HG02642 (cell line): Measurements from ENCODE around the gene ARHGEF28.

Experiments used
- ATAC-seq: cut with Tn5 transposase; IDR thresholded peaks from one replicate; pipeline ENCODE4 v1.9.1; 2021; ENCODE audit warnings: mild to moderate bottlenecking; ENCODE audit not compliant: unreplicated experiment, poor library complexity

ARHGEF28 gene

GRCh38 chr5:73913971-73914370 lies 288.0 kb downstream of the ARHGEF28 start:
- no peak for ATAC-seq

- ATAC-seq: no peak
Measured at GRCh38 chr5:73915345-73915744, 289.3 kb downstream of the ARHGEF28 start.

- ATAC-seq: no peak
Measured at GRCh38 chr5:73917433-73917832, 291.4 kb downstream of the ARHGEF28 start.

GRCh38 chr5:73917891-73918290 lies 291.9 kb downstream of the ARHGEF28 start:
- no peak for ATAC-seq

GRCh38 chr5:73918791-73919221 lies 292.8 kb downstream of the ARHGEF28 start:
- ATAC-seq: no peak

GRCh38 chr5:73921741-73922140 lies 295.7 kb downstream of the ARHGEF28 start:
- ATAC-seq: no peak

- ATAC-seq: no peak
Measured at GRCh38 chr5:73922224-73922623, 296.2 kb downstream of the ARHGEF28 start.

- ATAC-seq: no peak
Measured at GRCh38 chr5:73922875-73923557, 297.0 kb downstream of the ARHGEF28 start.

- ATAC-seq: no peak
Measured at GRCh38 chr5:73928476-73929070, 302.6 kb downstream of the ARHGEF28 start.

- no peak for ATAC-seq
Measured at GRCh38 chr5:73935719-73936118, 309.7 kb downstream of the ARHGEF28 start.

- ATAC-seq: no peak
Measured at GRCh38 chr5:73938280-73938937, 312.4 kb downstream of the ARHGEF28 start.

- no peak for ATAC-seq
Measured at GRCh38 chr5:73938938-73939320, 312.9 kb downstream of the ARHGEF28 start.

- ATAC-seq: no peak
Measured at GRCh38 chr5:73939557-73939956, 313.6 kb downstream of the ARHGEF28 start.

- ATAC-seq: no peak
Measured at GRCh38 chr5:73940026-73940425, 314.0 kb downstream of the ARHGEF28 start.

GRCh38 chr5:73940801-73941200 lies 314.8 kb downstream of the ARHGEF28 start:
- no peak for ATAC-seq

GRCh38 chr5:73942783-73943182 lies 316.8 kb downstream of the ARHGEF28 start:
- no peak for ATAC-seq

- no peak for ATAC-seq
Measured at GRCh38 chr5:73943397-73943796, 317.4 kb downstream of the ARHGEF28 start.

GRCh38 chr5:73944581-73944980 lies 318.6 kb downstream of the ARHGEF28 start:
- ATAC-seq: no peak

GRCh38 chr5:73945505-73945904 lies 319.5 kb downstream of the ARHGEF28 start:
- no peak for ATAC-seq

GRCh38 chr5:73946278-73946677 lies 320.3 kb downstream of the ARHGEF28 start:
- no peak for ATAC-seq

GRCh38 chr5:73946919-73947602 lies 321.1 kb downstream of the ARHGEF28 start:
- ATAC-seq: no peak
